Neural cell (in vitro differentiated cells): ENCODE measurements around the gene FILIP1L. TPM values are rescaled to one million over a fixed set of nuclear protein-coding genes. Genes with fewer than 3 reads are reported as not detected.

Source experiments
- H2AFZ ChIP-seq: fragments of 200-600, 300-800 bp; sonication (generic), shearing (Covaris generic); 2 replicates; pipeline ENCODE4 v1.6.0; 2014; ENCODE audit warnings: low read depth, mild to moderate bottlenecking, antibody characterized with exemption, low read length, moderate library complexity
- H3F3A ChIP-seq: fragments of 200-600 bp; shearing (Covaris generic); 2 replicates; pipeline ENCODE4 v1.6.1; 2016; ENCODE audit warnings: mild to moderate bottlenecking, moderate library complexity, mixed read lengths, antibody characterized with exemption, low read length; ENCODE audit not compliant: insufficient read depth, poor library complexity, severe bottlenecking
- H3K27ac ChIP-seq: fragments of 200-600, 300-800 bp; sonication (generic), shearing (Covaris generic); 2 replicates; pipeline ENCODE4 v1.5.1; 2014; ENCODE audit warnings: mild to moderate bottlenecking, low read length, moderate library complexity
- H3K27me3 ChIP-seq: fragments of 300-800, 200-600 bp; sonication (generic), shearing (Covaris generic); 2 replicates; pipeline ENCODE4 v1.6.0; 2014; ENCODE audit warnings: mild to moderate bottlenecking, low read depth, low read length, moderate library complexity; ENCODE audit not compliant: insufficient read depth
- H3K36me3 ChIP-seq: fragments of 300-800, 200-600 bp; sonication (generic), shearing (Covaris generic); 2 replicates; pipeline ENCODE4 v1.5.1; 2014; ENCODE audit warnings: mild to moderate bottlenecking, antibody characterized with exemption, low read length, moderate library complexity; ENCODE audit not compliant: insufficient read depth
- H3K4me2 ChIP-seq: fragments of 300-800, 200-600 bp; sonication (generic), shearing (Covaris generic); 2 replicates; pipeline ENCODE4 v1.6.0; 2014; ENCODE audit warnings: mild to moderate bottlenecking, low read length
- H3K4me3 ChIP-seq: fragments of 300-800, 200-600 bp; sonication (generic), shearing (Covaris generic); 2 replicates; pipeline ENCODE4 v1.5.1; 2014; ENCODE audit warnings: mild to moderate bottlenecking, low read length, moderate library complexity
- H3K79me2 ChIP-seq: fragments of 200-600 bp; shearing (Covaris generic); replicated peaks from 2 replicates; pipeline ENCODE4 v1.6.0; 2014; ENCODE audit warnings: mild to moderate bottlenecking, low read length, moderate library complexity; ENCODE audit not compliant: insufficient read depth
- H3K9ac ChIP-seq: fragments of 300-800, 200-600 bp; sonication (generic), shearing (Covaris generic); 2 replicates; pipeline ENCODE4 v1.6.1; 2016; ENCODE audit warnings: mild to moderate bottlenecking, low read length, mixed read lengths
- H3K9me2 ChIP-seq: fragments of 200-600 bp; shearing (Covaris generic); 2 replicates; pipeline ENCODE4 v1.6.1; 2016; ENCODE audit warnings: mild to moderate bottlenecking, low read length, mixed read lengths; ENCODE audit not compliant: insufficient read depth
- H3K9me3 ChIP-seq: fragments of 200-600, 300-800 bp; sonication (generic), shearing (Covaris generic); 2 replicates; pipeline ENCODE4 v1.6.1; 2016; ENCODE audit warnings: mild to moderate bottlenecking, mixed run types, low read length, moderate library complexity, mixed read lengths
- H4K20me1 ChIP-seq: fragments of 200-600 bp; shearing (Covaris generic); 2 replicates; pipeline ENCODE4 v1.6.1; 2016; ENCODE audit warnings: mild to moderate bottlenecking, mixed run types; ENCODE audit not compliant: insufficient read depth
- EP300 ChIP-seq: fragments of 450-650 bp; conservative IDR thresholded peaks from 2 replicates; pipeline ENCODE4 v1.6.1; 2014; ENCODE audit warnings: antibody characterized with exemption, mild to moderate bottlenecking, moderate library complexity; ENCODE audit not compliant: poor library complexity, severe bottlenecking
- EZH2 ChIP-seq: fragments of 200-600, 300-800 bp; shearing (Covaris generic), sonication (generic); IDR thresholded peaks from 2 replicates; pipeline ENCODE4 v1.6.1; 2014; ENCODE audit warnings: antibody characterized with exemption, low read length, borderline replicate concordance, mild to moderate bottlenecking; ENCODE audit not compliant: insufficient read depth, poor library complexity, severe bottlenecking
- MXI1 ChIP-seq: fragments of 450-650 bp; conservative IDR thresholded peaks from 2 replicates; pipeline ENCODE4 v1.6.1; 2014; ENCODE audit warnings: antibody characterized with exemption, mild to moderate bottlenecking; ENCODE audit not compliant: poor library complexity, severe bottlenecking
- POLR2AphosphoS5 ChIP-seq: IDR thresholded peaks from 2 replicates; pipeline ENCODE4 v1.6.1; 2012
- RAD21 ChIP-seq: fragments of 450-650 bp; conservative IDR thresholded peaks from 2 replicates; pipeline ENCODE4 v1.6.1; 2014; ENCODE audit warnings: antibody characterized with exemption, mild to moderate bottlenecking, moderate library complexity
- SMC3 ChIP-seq: fragments of 450-650 bp; conservative IDR thresholded peaks from 2 replicates; pipeline ENCODE4 v1.6.1; 2014; ENCODE audit warnings: antibody characterized with exemption, mild to moderate bottlenecking, moderate library complexity; ENCODE audit not compliant: poor library complexity
- TAF1 ChIP-seq: IDR thresholded peaks from 2 replicates; pipeline ENCODE4 v1.6.1; 2012; ENCODE audit warnings: low read depth
- polyA plus RNA-seq: library from polyadenylated mRNA; depleted of rRNA; stranded (reverse); fragments of >200 nt; gene quantifications from 2 replicates; pipeline ENCODE4 v1.2.3, GENCODE V29; 2014
- TF ChIP-seq, protein P1 (sequence below): fragments of 450-650 bp; IDR thresholded peaks from 2 replicates; pipeline ENCODE4 v1.5.1; 2014; ENCODE audit warnings: antibody characterized with exemption, mild to moderate bottlenecking, moderate library complexity; ENCODE audit not compliant: poor library complexity, severe bottlenecking
- TF ChIP-seq, protein P2 (sequence below): IDR thresholded peaks from 2 replicates; pipeline ENCODE4 v1.6.1; 2012; ENCODE audit warnings: borderline replicate concordance

The FILIP1L gene
- polyA plus RNA-seq, 1 donor from 2014 or later: 0.27 TPM

DNA sequence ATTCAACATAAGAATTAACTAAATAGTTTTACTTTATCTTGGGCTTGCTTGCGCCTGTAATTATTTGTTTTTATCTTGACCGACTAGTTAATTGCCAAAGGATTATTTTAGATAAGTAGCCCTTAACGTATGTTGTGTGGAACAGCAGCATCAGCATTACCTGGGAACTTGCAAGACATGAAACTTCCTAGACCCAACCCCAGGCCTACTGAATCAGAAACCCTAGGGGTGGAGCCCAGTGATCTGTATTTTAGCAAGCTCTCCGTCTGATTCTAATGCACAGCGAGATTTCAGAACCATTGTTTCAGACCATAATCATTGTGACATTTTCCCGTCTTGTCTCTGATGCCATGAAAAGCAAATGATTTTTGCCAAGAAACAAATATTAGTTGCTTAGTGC is 31.1 kb downstream of the FILIP1L start:
- H3K9me2 ChIP-seq: no peaks in the 10 kb centered on the region
- no peaks in the 10 kb centered on the region for H3K36me3 ChIP-seq
- no peak overlapping the region for H3K27ac ChIP-seq
- no peak overlapping the region for H3K4me2 ChIP-seq
- H2AFZ ChIP-seq: no peak overlapping the region
- H3K79me2 ChIP-seq: no peaks in the 10 kb centered on the region
- no peak overlapping the region for H3K9ac ChIP-seq
- TF ChIP-seq POLR2AphosphoS5 (no peak), RAD21 (no peak), TAF1 (no peak), EP300 (no peak), SMC3 (no peak), MXI1 (no peak), EZH2 (no peak)
- TF ChIP-seq, protein P1, sequence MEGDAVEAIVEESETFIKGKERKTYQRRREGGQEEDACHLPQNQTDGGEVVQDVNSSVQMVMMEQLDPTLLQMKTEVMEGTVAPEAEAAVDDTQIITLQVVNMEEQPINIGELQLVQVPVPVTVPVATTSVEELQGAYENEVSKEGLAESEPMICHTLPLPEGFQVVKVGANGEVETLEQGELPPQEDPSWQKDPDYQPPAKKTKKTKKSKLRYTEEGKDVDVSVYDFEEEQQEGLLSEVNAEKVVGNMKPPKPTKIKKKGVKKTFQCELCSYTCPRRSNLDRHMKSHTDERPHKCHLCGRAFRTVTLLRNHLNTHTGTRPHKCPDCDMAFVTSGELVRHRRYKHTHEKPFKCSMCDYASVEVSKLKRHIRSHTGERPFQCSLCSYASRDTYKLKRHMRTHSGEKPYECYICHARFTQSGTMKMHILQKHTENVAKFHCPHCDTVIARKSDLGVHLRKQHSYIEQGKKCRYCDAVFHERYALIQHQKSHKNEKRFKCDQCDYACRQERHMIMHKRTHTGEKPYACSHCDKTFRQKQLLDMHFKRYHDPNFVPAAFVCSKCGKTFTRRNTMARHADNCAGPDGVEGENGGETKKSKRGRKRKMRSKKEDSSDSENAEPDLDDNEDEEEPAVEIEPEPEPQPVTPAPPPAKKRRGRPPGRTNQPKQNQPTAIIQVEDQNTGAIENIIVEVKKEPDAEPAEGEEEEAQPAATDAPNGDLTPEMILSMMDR: no peak
- TF ChIP-seq, protein P2, sequence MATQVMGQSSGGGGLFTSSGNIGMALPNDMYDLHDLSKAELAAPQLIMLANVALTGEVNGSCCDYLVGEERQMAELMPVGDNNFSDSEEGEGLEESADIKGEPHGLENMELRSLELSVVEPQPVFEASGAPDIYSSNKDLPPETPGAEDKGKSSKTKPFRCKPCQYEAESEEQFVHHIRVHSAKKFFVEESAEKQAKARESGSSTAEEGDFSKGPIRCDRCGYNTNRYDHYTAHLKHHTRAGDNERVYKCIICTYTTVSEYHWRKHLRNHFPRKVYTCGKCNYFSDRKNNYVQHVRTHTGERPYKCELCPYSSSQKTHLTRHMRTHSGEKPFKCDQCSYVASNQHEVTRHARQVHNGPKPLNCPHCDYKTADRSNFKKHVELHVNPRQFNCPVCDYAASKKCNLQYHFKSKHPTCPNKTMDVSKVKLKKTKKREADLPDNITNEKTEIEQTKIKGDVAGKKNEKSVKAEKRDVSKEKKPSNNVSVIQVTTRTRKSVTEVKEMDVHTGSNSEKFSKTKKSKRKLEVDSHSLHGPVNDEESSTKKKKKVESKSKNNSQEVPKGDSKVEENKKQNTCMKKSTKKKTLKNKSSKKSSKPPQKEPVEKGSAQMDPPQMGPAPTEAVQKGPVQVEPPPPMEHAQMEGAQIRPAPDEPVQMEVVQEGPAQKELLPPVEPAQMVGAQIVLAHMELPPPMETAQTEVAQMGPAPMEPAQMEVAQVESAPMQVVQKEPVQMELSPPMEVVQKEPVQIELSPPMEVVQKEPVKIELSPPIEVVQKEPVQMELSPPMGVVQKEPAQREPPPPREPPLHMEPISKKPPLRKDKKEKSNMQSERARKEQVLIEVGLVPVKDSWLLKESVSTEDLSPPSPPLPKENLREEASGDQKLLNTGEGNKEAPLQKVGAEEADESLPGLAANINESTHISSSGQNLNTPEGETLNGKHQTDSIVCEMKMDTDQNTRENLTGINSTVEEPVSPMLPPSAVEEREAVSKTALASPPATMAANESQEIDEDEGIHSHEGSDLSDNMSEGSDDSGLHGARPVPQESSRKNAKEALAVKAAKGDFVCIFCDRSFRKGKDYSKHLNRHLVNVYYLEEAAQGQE: no peak
- no peaks in the 10 kb centered on the region for H4K20me1 ChIP-seq
- no peaks in the 10 kb centered on the region for H3F3A ChIP-seq
- no peaks in the 10 kb centered on the region for H3K27me3 ChIP-seq
- H3K9me3 ChIP-seq: no peaks in the 10 kb centered on the region
- no peak overlapping the region for H3K4me3 ChIP-seq

DNA sequence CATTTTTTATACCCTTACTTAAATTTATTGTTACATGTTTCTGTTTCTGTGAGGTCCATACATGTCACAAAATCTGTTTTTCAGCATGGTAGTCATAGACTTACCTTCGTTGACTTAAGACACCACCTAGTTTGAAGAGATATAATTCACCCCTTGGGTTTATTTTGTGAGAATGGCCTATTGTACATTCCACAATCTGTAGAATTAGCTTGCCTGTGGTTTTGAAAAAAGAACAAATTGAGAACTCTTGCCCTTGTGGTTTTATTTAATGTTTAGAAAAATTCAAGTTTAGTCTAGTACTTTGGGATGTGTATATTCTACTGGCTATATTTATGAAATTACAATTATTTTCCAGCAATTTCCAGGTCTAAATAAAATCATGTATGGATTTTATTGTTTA is 31.6 kb downstream of the FILIP1L start:
- Histone ChIP-seq H3K36me3 (no peaks in the 10 kb centered on the region), H3K4me3 (no peak overlapping the region), H3K4me2 (no peak overlapping the region), H3K79me2 (no peaks in the 10 kb centered on the region), H3K27ac (no peak overlapping the region), H2AFZ (no peak overlapping the region), H3K9me2 (no peaks in the 10 kb centered on the region), H4K20me1 (no peaks in the 10 kb centered on the region), H3K9me3 (no peaks in the 10 kb centered on the region), H3K27me3 (no peaks in the 10 kb centered on the region), H3K9ac (no peak overlapping the region), H3F3A (no peaks in the 10 kb centered on the region)
- TF ChIP-seq EZH2 (no peak), SMC3 (no peak), POLR2AphosphoS5 (no peak), TAF1 (no peak)
- TF ChIP-seq, protein P1: no peak
